Upper lobe of left lung (tissue), 6 donors: ENCODE data around the gene ADAMTSL3. TPM values are rescaled to one million over a fixed set of nuclear protein-coding genes. Genes with fewer than 3 reads are reported as not detected.

ENCODE experiments used
- ATAC-seq, 2 donors: fragments of 200-7000 bp; cut with Tn5 transposase; one replicate each; pipeline ENCODE4 v1.9.1; 2022; ENCODE audit warnings: mild to moderate bottlenecking in 2 of 2, moderate library complexity in 2 of 2; ENCODE audit not compliant: low FRiP score in 2 of 2
- DNase-seq, 2 donors: peaks; one replicate each; pipeline ENCODE4 v3.0.0-alpha.2; 2019 to 2020
- H3K27ac ChIP-seq, 4 donors: fragments of 200-600 bp; sonication (generic); one replicate each; pipeline ENCODE4 v1.5.1; 2016 to 2019
- H3K27me3 ChIP-seq, 4 donors: fragments of 200-600 bp; sonication (generic); one replicate each; pipeline ENCODE4 v1.5.1; 2017 to 2019
- H3K36me3 ChIP-seq, 4 donors: fragments of 200-600 bp; sonication (generic); one replicate each; pipeline ENCODE4 v1.5.1; 2016 to 2019
- H3K4me1 ChIP-seq, 4 donors: fragments of 200-600 bp; sonication (generic); one replicate each; pipeline ENCODE4 v1.5.1; 2018 to 2019
- H3K4me3 ChIP-seq, 4 donors: fragments of 200-600 bp; sonication (generic); one replicate each; pipeline ENCODE4 v1.5.1; 2017 to 2019; ENCODE audit warnings: mild to moderate bottlenecking in 2 of 4, moderate library complexity in 1 of 4
- H3K9me3 ChIP-seq, 4 donors: fragments of 200-600 bp; sonication (generic); one replicate each; pipeline ENCODE4 v1.5.1; 2018 to 2019
- EP300 ChIP-seq, 4 donors: sonication (generic); formaldehyde crosslinking; IDR thresholded peaks; one replicate each; pipeline ENCODE4 v1.5.1; 2017; ENCODE audit warnings: antibody characterized with exemption in 4 of 4, control low read depth in 2 of 4
- POLR2A ChIP-seq, 4 donors: fragments of 450-650 bp; IDR thresholded peaks; one replicate each; pipeline ENCODE4 v1.5.1; 2016 to 2017; ENCODE audit warnings: antibody characterized with exemption in 4 of 4, mild to moderate bottlenecking in 2 of 4
- POLR2AphosphoS5 ChIP-seq, 2 donors: sonication (generic); formaldehyde crosslinking; IDR thresholded peaks; one replicate each; pipeline ENCODE4 v1.5.1; 2017; ENCODE audit warnings: antibody characterized with exemption in 2 of 2
- WGBS, 2 donors: methylation state at CpG; one replicate each; pipeline ENCODE4 v1.1.5; 2017 to 2018; 5-methylcytosine and 5-hydroxymethylcytosine counted together
- total RNA-seq, 6 donors: library from RNA; depleted of rRNA in 4 of 6; stranded (reverse); fragments of >200 nt in 4 of 6; gene quantifications; one replicate each; pipeline versions ENCODE4 v1.1.0 to v1.2.1, GENCODE V29; 2016 to 2021
- TF ChIP-seq, protein P1 (sequence below), 6 experiments: fragments of 450-650 bp in 4 of 6; fragments of 200-600 bp in 2 of 6; sonication (generic) in 2 of 6; IDR thresholded peaks; one replicate each; pipeline ENCODE4 v1.5.1; 2016 to 2019; ENCODE audit warnings: antibody characterized with exemption in 6 of 6
- donor health status: DM: no; HTN: no; CAD: no; lungs with moderate emphysema.
- donor health status: DM: no; HTN: yes; CAD: no; lungs with severe emphysema.

Gene ADAMTSL3
- total RNA-seq, 6 donors from 2014 or later, result 8.8 to 22.2 (median 11.7) TPM

DNA sequence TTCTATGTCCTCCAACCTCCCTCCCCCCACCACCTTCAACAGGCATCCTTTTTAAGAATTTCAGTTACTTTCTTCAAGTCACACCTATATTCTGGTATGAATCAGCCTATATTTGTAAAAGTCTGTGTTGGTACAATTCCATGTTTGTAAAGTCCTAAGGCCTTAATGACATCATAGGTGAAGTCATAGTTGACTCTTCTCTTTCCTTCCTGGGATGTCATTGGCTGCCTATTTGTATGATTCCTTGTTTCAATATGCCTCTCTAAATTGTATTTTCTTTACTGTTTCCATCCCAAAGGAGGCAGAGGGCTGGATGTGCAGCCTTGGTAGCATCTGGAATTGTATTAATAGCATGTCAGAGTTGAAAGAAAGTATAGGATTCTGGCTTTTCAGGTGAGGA, 56.5 kb downstream of the ADAMTSL3 start:
- DNase-seq, result no peak
- H3K27me3 ChIP-seq, result no peaks in the 10 kb centered on the region
- TF ChIP-seq POLR2AphosphoS5 (IDR thresholded peaks at IDR 0.05), result no peak

DNA sequence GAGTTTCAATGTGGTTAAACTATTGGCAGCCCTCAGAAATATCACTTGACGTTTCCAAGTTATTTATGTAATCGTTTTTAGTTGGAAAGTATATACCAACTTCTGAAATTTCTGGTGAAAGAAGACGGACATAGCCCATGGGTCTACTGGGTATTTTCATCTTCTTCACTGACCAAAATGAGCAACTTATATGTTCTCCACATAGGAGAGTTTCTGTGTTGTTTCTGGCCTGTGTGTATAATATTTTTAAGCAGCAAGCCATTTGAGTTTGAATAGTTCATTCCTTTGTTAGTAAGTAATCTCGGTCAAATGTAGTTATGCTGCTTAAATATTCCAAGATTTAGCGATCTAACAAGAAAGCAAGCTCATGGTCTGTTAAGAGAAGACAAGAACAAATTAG, 57.3 kb downstream of the ADAMTSL3 start:
- 81 to 91% methylated on average over 5 of the region's 5 CpGs for WGBS, 2 donors
- Histone ChIP-seq H3K27me3 (no peaks in the 10 kb centered on the region), H3K4me3 (no peak overlapping the region), H3K4me1 (no peaks in the 10 kb centered on the region), H3K27ac (no peak overlapping the region), H3K36me3 (no peaks in the 10 kb centered on the region), H3K9me3 (no peaks in the 10 kb centered on the region)
- DNase-seq (no peak), ATAC-seq (no peak)
- TF ChIP-seq EP300 (IDR thresholded peaks at IDR 0.05), result no peak
- TF ChIP-seq, protein P1, sequence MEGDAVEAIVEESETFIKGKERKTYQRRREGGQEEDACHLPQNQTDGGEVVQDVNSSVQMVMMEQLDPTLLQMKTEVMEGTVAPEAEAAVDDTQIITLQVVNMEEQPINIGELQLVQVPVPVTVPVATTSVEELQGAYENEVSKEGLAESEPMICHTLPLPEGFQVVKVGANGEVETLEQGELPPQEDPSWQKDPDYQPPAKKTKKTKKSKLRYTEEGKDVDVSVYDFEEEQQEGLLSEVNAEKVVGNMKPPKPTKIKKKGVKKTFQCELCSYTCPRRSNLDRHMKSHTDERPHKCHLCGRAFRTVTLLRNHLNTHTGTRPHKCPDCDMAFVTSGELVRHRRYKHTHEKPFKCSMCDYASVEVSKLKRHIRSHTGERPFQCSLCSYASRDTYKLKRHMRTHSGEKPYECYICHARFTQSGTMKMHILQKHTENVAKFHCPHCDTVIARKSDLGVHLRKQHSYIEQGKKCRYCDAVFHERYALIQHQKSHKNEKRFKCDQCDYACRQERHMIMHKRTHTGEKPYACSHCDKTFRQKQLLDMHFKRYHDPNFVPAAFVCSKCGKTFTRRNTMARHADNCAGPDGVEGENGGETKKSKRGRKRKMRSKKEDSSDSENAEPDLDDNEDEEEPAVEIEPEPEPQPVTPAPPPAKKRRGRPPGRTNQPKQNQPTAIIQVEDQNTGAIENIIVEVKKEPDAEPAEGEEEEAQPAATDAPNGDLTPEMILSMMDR (IDR thresholded peaks at IDR 0.05), result no peak
- TF ChIP-seq POLR2AphosphoS5 (IDR thresholded peaks at IDR 0.05), result no peak
- TF ChIP-seq POLR2A (IDR thresholded peaks at IDR 0.05), result no peak

More for the DNA sequence above, 56.5 kb downstream of the ADAMTSL3 start:
- ATAC-seq, result no peak
- Histone ChIP-seq H3K4me3 (no peak overlapping the region), H3K27ac (no peak overlapping the region), H3K4me1 (no peaks in the 10 kb centered on the region), H3K9me3 (no peaks in the 10 kb centered on the region), H3K36me3 (no peaks in the 10 kb centered on the region)

DNA sequence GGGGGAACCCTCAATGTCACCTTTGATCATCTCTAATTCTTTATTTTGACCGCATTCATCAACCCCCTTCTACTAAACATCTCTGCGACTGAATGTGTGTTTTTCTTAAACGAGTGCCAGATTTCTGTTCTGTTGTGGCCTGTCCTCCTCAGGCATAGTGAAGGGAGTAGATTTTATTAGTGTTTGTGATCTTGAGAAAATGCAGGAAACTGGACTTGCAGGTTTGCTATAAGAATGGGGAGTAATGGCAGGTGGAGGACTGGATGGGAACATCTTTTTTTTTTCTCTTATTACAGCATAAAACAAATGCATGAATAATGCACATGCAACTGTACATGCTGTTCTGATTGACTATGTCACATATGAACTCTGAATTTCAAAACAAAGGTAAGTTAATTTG, 59.3 kb downstream of the ADAMTSL3 start:
- WGBS, 2 donors, result 72 to 86% methylated on average over 3 of the region's 3 CpGs
- ATAC-seq, result no peak

DNA sequence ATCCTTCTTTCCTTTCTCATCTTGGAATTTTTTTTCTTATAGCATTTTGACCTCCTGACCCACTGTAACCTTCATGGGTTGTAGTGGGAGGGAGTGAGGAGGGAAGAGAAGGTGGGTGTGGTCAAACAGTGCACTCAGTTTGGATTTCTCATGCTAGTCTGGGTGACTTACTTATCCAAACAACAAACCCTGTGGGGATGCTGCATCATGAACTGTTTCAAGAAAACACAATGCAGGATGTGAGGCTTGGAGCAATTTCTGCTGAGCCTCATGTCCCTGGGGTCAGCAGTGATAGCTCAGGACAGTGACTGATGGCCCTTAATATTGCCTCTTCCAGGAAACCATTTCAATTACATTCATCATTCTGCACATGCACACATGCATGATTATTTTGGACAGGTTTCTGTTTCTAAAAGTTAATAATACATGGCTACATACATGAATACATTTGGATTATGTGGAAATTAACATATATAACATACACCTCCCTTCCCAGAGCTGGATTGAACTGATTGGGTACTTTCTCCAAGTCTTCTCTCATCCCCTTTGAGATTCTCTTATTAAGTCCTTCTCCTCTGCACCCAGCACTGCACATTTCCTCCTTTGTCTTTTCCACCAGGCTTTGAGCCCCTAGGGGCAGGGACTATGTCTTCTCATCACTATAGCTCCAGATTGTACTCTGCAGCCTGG, 61.2 kb downstream of the ADAMTSL3 start:
- H3K4me3 ChIP-seq, result no peak overlapping the region
- H3K4me1 ChIP-seq, result no peaks in the 10 kb centered on the region
- TF ChIP-seq POLR2AphosphoS5 (IDR thresholded peaks at IDR 0.05) (no peak), POLR2A (IDR thresholded peaks at IDR 0.05) (no peak), EP300 (IDR thresholded peaks at IDR 0.05) (no peak)
- TF ChIP-seq, protein P1 (IDR thresholded peaks at IDR 0.05), result no peak
- H3K36me3 ChIP-seq, result no peaks in the 10 kb centered on the region
- no peaks in the 10 kb centered on the region for H3K9me3 ChIP-seq
- H3K27ac ChIP-seq, result no peak overlapping the region
- DNase-seq (no peak), ATAC-seq (peak in 1 of 2 donors; percentile 66)
- no peaks in the 10 kb centered on the region for H3K27me3 ChIP-seq

More for the DNA sequence above, 59.3 kb downstream of the ADAMTSL3 start:
- TF ChIP-seq, protein P1 (IDR thresholded peaks at IDR 0.05), result no peak
- TF ChIP-seq POLR2A (IDR thresholded peaks at IDR 0.05), result no peak
- no peak for TF ChIP-seq POLR2AphosphoS5 (IDR thresholded peaks at IDR 0.05)
- no peak for TF ChIP-seq EP300 (IDR thresholded peaks at IDR 0.05)
- DNase-seq, result no peak
- no peak overlapping the region for H3K4me3 ChIP-seq
- no peaks in the 10 kb centered on the region for H3K27me3 ChIP-seq
- H3K36me3 ChIP-seq, result no peaks in the 10 kb centered on the region
- no peak overlapping the region for H3K27ac ChIP-seq
- H3K9me3 ChIP-seq, result no peaks in the 10 kb centered on the region
- H3K4me1 ChIP-seq, result no peaks in the 10 kb centered on the region

DNA sequence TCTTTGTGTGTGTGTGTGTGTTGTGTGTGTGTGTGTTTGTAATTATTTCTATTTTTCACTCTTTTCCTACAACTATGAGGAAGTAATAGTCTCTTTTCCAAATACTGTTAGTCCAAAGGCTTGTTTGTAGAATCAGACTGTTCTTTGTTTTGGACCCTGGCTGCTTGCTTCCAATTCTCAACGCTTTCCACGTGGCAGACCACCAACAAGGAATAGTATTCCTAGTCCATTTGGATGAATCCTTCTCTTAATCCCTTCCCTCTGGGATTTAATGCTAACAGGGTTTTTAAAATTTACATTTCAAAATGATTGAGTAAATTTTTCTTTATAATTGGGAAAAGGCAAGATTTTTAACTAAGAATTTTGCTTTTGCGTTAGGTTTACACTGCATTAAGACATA, 62.7 kb downstream of the ADAMTSL3 start:
- WGBS, 2 donors, result 80 to 89% methylated on average over 3 of the region's 3 CpGs
- no peak for TF ChIP-seq EP300 (IDR thresholded peaks at IDR 0.05)
- TF ChIP-seq, protein P1 (IDR thresholded peaks at IDR 0.05), result no peak
- TF ChIP-seq POLR2A (IDR thresholded peaks at IDR 0.05), result no peak
- no peak for TF ChIP-seq POLR2AphosphoS5 (IDR thresholded peaks at IDR 0.05)
- DNase-seq, result no peak
- Histone ChIP-seq H3K36me3 (no peaks in the 10 kb centered on the region), H3K27ac (no peak overlapping the region), H3K27me3 (no peaks in the 10 kb centered on the region), H3K9me3 (no peaks in the 10 kb centered on the region), H3K4me1 (no peaks in the 10 kb centered on the region), H3K4me3 (no peak overlapping the region)
- no peak for ATAC-seq
